Measurements from ENCODE around the gene SHC4.

Gene SHC4

GRCh38 chr15:48968066-48968465 lies 4.3 kb upstream of the SHC4 start:
- DNase-seq (ENCODE audit: low spot score), result no peak

- no peak for DNase-seq (ENCODE audit: low spot score)
Measured at GRCh38 chr15:48967336-48967735, 3.6 kb upstream of the SHC4 start.

- DNase-seq (ENCODE audit: low spot score), result no peak
Measured at GRCh38 chr15:48966595-48967301, 3.0 kb upstream of the SHC4 start.

- DNase-seq (ENCODE audit: low spot score), result peak; percentile 53
Measured at GRCh38 chr15:48965972-48966371, 2.3 kb upstream of the SHC4 start.

GRCh38 chr15:48964898-48965297 lies 1.2 kb upstream of the SHC4 start:
- DNase-seq (ENCODE audit: low spot score), result no peak

GRCh38 chr15:48962662-48963523 lies 826 bp downstream of the SHC4 start:
- peak; percentile 45 for DNase-seq (ENCODE audit: low spot score)

GRCh38 chr15:48955967-48956366 lies 7.8 kb downstream of the SHC4 start:
- no peak for DNase-seq (ENCODE audit: low spot score)

GRCh38 chr15:48955370-48955769 lies 8.3 kb downstream of the SHC4 start:
- no peak for DNase-seq (ENCODE audit: low spot score)

GRCh38 chr15:48954538-48954937 lies 9.2 kb downstream of the SHC4 start:
- peak; percentile 13 for DNase-seq (ENCODE audit: low spot score)

- DNase-seq (ENCODE audit: low spot score), result no peak
Measured at GRCh38 chr15:48946840-48947187, 16.9 kb downstream of the SHC4 start.

- no peak for DNase-seq (ENCODE audit: low spot score)
Measured at GRCh38 chr15:48946074-48946839, 17.5 kb downstream of the SHC4 start.

- DNase-seq (ENCODE audit: low spot score), result no peak
Measured at GRCh38 chr15:48945386-48945785, 18.3 kb downstream of the SHC4 start.

GRCh38 chr15:48941904-48942303 lies 21.8 kb downstream of the SHC4 start:
- no peak for DNase-seq (ENCODE audit: low spot score)

- peak; percentile 39 for DNase-seq (ENCODE audit: low spot score)
Measured at GRCh38 chr15:48940508-48940907, 23.2 kb downstream of the SHC4 start.

GRCh38 chr15:48939648-48940047 lies 24.1 kb downstream of the SHC4 start:
- DNase-seq (ENCODE audit: low spot score), result peak; percentile 61

- no peak for DNase-seq (ENCODE audit: low spot score)
Measured at GRCh38 chr15:48937886-48938285, 25.8 kb downstream of the SHC4 start.

GRCh38 chr15:48936666-48937065 lies 27.1 kb downstream of the SHC4 start:
- DNase-seq (ENCODE audit: low spot score), result peak; percentile 67

- no peak for DNase-seq (ENCODE audit: low spot score)
Measured at GRCh38 chr15:48935236-48935635, 28.5 kb downstream of the SHC4 start.

GRCh38 chr15:48930735-48931134 lies 33.0 kb downstream of the SHC4 start:
- DNase-seq (ENCODE audit: low spot score), result no peak

GRCh38 chr15:48929661-48930060 lies 34.1 kb downstream of the SHC4 start:
- DNase-seq (ENCODE audit: low spot score), result no peak

- no peak for DNase-seq (ENCODE audit: low spot score)
Measured at GRCh38 chr15:48928877-48929538, 34.7 kb downstream of the SHC4 start.

GRCh38 chr15:48925714-48926223 lies 38.0 kb downstream of the SHC4 start:
- peak; percentile 61 for DNase-seq (ENCODE audit: low spot score)

All from GM03348 (cell line).